ENCODE results near the gene SHISA7. TPM values are rescaled to one million over a fixed set of nuclear protein-coding genes. Genes with fewer than 3 reads are reported as not detected.
A peak's percentile ranks its signal among the peaks of the same experiment; 100 is the strongest.

The SHISA7 gene
- total and polyA plus RNA-seq, 7 donors = 0.01 TPM; not detected in 6

DNA sequence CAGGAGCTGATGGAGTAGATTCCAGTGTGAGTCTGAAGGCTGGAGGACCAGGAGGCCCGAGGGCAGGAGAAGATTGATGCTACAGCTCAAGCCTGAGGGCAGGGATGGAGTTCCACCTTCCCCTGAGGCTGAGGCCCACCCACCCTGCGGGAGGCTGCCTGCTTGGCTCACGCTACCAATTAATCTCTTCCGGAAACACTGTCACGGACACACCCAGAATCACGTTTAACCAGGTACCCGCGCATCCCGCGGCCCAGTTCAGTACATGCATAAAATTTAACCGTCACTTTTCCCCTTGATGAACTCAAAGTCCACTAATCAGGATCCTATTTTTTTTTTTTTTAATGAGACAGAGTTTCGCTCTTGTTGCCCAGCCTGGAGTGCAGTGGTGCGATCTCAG, 28.2 kb upstream of the SHISA7 start:
- TF ChIP-seq CTCF (IDR thresholded peaks at IDR 0.05) = no peak
- ATAC-seq (no peak), DNase-seq (no peak)
- intact Hi-C loops (cut with DNase I) = no loop called here
- 82 to 84% (median 83%) methylated on average over 13 of the region's 13 CpGs for WGBS, 3 donors
- Histone ChIP-seq H3K27me3 (ENCODE audit: insufficient read depth in 3 of 3, low read length in 2 of 3) (no peaks in the 10 kb centered on the region), H3K9me3 (no peaks in the 10 kb centered on the region), H3K4me1 (peaks cover 5% of the 10 kb centered on the region), H3K36me3 (ENCODE audit: insufficient read depth in 1 of 2, low read depth in 1 of 2) (no peaks in the 10 kb centered on the region), H3K4me3 (no peak overlapping the region), H3K27ac (no peak overlapping the region)

GRCh38 chr19:55468054-55468393, 24.9 kb upstream of the SHISA7 start:
- no peaks in the 10 kb centered on the region for H3K27me3 ChIP-seq (ENCODE audit: insufficient read depth in 3 of 3, low read length in 2 of 3)
- no peak overlapping the region for H3K4me3 ChIP-seq
- H3K27ac ChIP-seq = no peak overlapping the region
- TF ChIP-seq CTCF (IDR thresholded peaks at IDR 0.05) = no peak
- H3K4me1 ChIP-seq = no peaks in the 10 kb centered on the region
- intact Hi-C loops (cut with DNase I) = loop anchor here (5.0 kb wide), 2 partner anchors 34 to 164 kb away; no protein-coding TSS in a partner anchor
- H3K9me3 ChIP-seq = no peaks in the 10 kb centered on the region
- no peaks in the 10 kb centered on the region for H3K36me3 ChIP-seq (ENCODE audit: insufficient read depth in 1 of 2, low read depth in 1 of 2)
- 18 to 22% (median 20%) methylated on average over 4 of the region's 4 CpGs for WGBS, 3 donors
- DNase-seq (no peak), ATAC-seq (peak in 1 of 4 donors; percentile 13)

DNA sequence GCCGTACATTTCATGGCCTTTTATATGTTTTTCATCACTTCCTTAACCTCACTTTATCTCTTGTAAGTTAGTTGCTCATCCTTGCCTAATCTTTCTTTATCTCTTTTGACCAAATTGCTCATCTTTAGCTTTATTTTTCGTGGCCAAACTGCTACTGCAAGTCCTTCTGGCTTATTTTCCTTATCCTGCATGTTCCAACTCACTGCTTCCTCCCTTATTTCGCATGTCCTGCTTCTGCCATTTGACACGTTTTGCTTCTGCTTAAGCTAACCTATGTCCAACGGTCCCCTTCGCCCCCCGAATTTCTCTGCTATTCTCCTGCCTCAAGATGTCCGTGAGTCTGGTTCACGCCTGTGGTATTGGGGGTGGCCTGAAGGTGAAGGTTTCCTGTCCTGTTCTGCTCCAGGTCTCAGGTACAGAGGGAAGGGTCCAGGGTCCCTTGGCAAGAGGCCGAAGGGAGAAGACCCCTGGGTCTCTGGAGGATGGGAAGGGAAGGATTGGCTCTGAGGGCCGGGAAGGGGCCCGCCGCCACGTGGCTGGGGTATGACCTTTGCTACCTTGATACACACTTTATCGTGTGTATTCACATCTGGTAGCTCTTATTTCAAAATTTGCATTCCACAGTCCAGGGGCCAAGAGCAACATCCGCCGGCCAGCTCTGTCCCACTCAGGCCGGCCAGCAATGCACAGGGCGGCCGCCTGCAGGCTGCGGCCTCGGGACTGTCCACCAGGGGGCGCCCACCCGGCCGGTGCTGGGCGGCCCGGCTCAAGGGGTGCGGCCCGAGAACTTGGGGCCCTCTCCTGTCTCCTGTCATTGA, 24.3 kb upstream of the SHISA7 start:
- H3K27me3 ChIP-seq (ENCODE audit: insufficient read depth in 3 of 3, low read length in 2 of 3) = no peaks in the 10 kb centered on the region
- ATAC-seq = peak; percentile 83 to 93 (median 84)
- WGBS, 3 donors = 32 to 38% (median 32%) methylated on average over 29 of the region's 29 CpGs
- peak; percentile 74 to 83 for DNase-seq
- no peak overlapping the region for H3K27ac ChIP-seq
- intact Hi-C loops (cut with DNase I) = loop anchor here (5.0 kb wide), 2 partner anchors 35 to 165 kb away; no protein-coding TSS in a partner anchor
- peak; percentile 99 for TF ChIP-seq CTCF (IDR thresholded peaks at IDR 0.05)
- no peaks in the 10 kb centered on the region for H3K36me3 ChIP-seq (ENCODE audit: insufficient read depth in 1 of 2, low read depth in 1 of 2)
- H3K9me3 ChIP-seq = no peaks in the 10 kb centered on the region
- no peak overlapping the region for H3K4me3 ChIP-seq
- peaks cover under 1% of the 10 kb centered on the region for H3K4me1 ChIP-seq

DNA sequence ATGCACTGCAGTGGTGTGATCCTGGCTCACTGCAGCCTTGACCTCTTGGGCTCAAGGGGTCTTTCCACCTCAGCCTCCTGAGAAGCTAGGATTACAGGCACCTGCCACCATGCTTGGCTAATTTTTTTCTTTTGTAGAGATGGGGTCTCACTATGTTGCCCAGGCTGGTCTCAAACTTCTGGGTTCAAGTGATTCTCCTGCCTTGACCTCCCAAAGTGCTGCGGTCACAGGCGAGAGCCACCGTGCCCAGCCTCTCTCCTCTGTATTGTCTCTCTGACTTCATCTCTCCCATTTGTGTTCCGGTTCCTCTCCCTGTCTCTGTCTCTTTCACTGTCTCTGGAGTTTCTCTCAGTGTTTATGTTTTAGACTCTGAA, 23.1 kb upstream of the SHISA7 start:
- no peaks in the 10 kb centered on the region for H3K27me3 ChIP-seq (ENCODE audit: insufficient read depth in 3 of 3, low read length in 2 of 3)
- TF ChIP-seq CTCF (IDR thresholded peaks at IDR 0.05) = no peak
- peaks cover 2% of the 10 kb centered on the region for H3K4me1 ChIP-seq
- WGBS, 3 donors = 75 to 90% (median 88%) methylated on average over 4 of the region's 4 CpGs
- H3K27ac ChIP-seq = no peak overlapping the region
- no peak overlapping the region for H3K4me3 ChIP-seq
- ATAC-seq = no peak
- DNase-seq = no peak
- H3K36me3 ChIP-seq (ENCODE audit: insufficient read depth in 1 of 2, low read depth in 1 of 2) = no peaks in the 10 kb centered on the region
- no peaks in the 10 kb centered on the region for H3K9me3 ChIP-seq
- intact Hi-C loops (cut with DNase I) = loop anchor here (5.0 kb wide), 2 partner anchors 36 to 166 kb away; no protein-coding TSS in a partner anchor

Measured in psoas muscle (tissue), 8 donors.